UCSD-AML1 (cell line): ENCODE results near the gene OBSCN.

Source experiments
- DNase-seq: peaks from one replicate; lab custom pipeline; 2025; ENCODE audit not compliant: unreplicated experiment; lab: John Stamatoyannopoulos, UW

Gene OBSCN

GRCh38 chr1:228339059-228339704, 131.3 kb downstream of the OBSCN start:
- DNase-seq, result no peak

GRCh38 chr1:228339766-228340685, 132.2 kb downstream of the OBSCN start:
- no peak for DNase-seq

- DNase-seq, result no peak
Measured at GRCh38 chr1:228340686-228341449, 133.0 kb downstream of the OBSCN start.

GRCh38 chr1:228341450-228341813, 133.6 kb downstream of the OBSCN start:
- no peak for DNase-seq

GRCh38 chr1:228341814-228342626, 134.2 kb downstream of the OBSCN start:
- no peak for DNase-seq

GRCh38 chr1:228342627-228343190, 134.9 kb downstream of the OBSCN start:
- no peak for DNase-seq

- no peak for DNase-seq
Measured at GRCh38 chr1:228343191-228343661, 135.4 kb downstream of the OBSCN start.

- DNase-seq, result no peak
Measured at GRCh38 chr1:228344631-228345072, 136.8 kb downstream of the OBSCN start.

- DNase-seq, result no peak
Measured at GRCh38 chr1:228345201-228345930, 137.5 kb downstream of the OBSCN start.

- no peak for DNase-seq
Measured at GRCh38 chr1:228346731-228347130, 138.9 kb downstream of the OBSCN start.

- no peak for DNase-seq
Measured at GRCh38 chr1:228347181-228347580, 139.3 kb downstream of the OBSCN start.

GRCh38 chr1:228348708-228349467, 141.0 kb downstream of the OBSCN start:
- no peak for DNase-seq

GRCh38 chr1:228349701-228350171, 141.9 kb downstream of the OBSCN start:
- no peak for DNase-seq

GRCh38 chr1:228350179-228350742, 142.4 kb downstream of the OBSCN start:
- no peak for DNase-seq

- no peak for DNase-seq
Measured at GRCh38 chr1:228350831-228351781, 143.3 kb downstream of the OBSCN start.

GRCh38 chr1:228351850-228352249, 144.0 kb downstream of the OBSCN start:
- no peak for DNase-seq
